ENCODE data around the gene INCA1.
A peak's percentile ranks its signal among the peaks of the same experiment; 100 is the strongest.

The INCA1 gene

GRCh38 chr17:4950075-4950745 is 47.1 kb downstream of the INCA1 start:
- FAIRE-seq (no peak), DNase-seq (ENCODE audit: insufficient read length, low spot score) (peak; percentile 65)

- DNase-seq (ENCODE audit: insufficient read length, low spot score) = no peak
- peak; percentile 87 for FAIRE-seq
These were observed 47.8 kb downstream of the INCA1 start for GRCh38 chr17:4949321-4950074.

- FAIRE-seq = peak; percentile 88
- DNase-seq (ENCODE audit: insufficient read length, low spot score) = peak; percentile 93
These were observed 48.4 kb downstream of the INCA1 start for GRCh38 chr17:4948931-4949320.

- FAIRE-seq (peak; percentile 86), DNase-seq (ENCODE audit: insufficient read length, low spot score) (peak; percentile 88)
These were observed 49.0 kb downstream of the INCA1 start, which contains the start of gene PFN1 for GRCh38 chr17:4948166-4948930. PFN1 (minus strand) TSS chr17:4948530; CDS start chr17:4948394, 136 bp downstream.

- DNase-seq (ENCODE audit: insufficient read length, low spot score) (no peak), FAIRE-seq (peak; percentile 58)
These were observed 49.7 kb downstream of the INCA1 start for GRCh38 chr17:4947411-4948165.

GRCh38 chr17:4947010-4947410 is 50.3 kb downstream of the INCA1 start:
- DNase-seq (ENCODE audit: insufficient read length, low spot score) (no peak), FAIRE-seq (no peak)

- FAIRE-seq (no peak), DNase-seq (ENCODE audit: insufficient read length, low spot score) (no peak)
These were observed 50.9 kb downstream of the INCA1 start for GRCh38 chr17:4946312-4946976.

GRCh38 chr17:4945944-4946280 is 51.4 kb downstream of the INCA1 start:
- DNase-seq (ENCODE audit: insufficient read length, low spot score) (no peak), FAIRE-seq (no peak)

- DNase-seq (ENCODE audit: insufficient read length, low spot score) (peak; percentile 87), FAIRE-seq (peak; percentile 97)
These were observed 52.0 kb downstream of the INCA1 start for GRCh38 chr17:4945176-4945943.

GRCh38 chr17:4944554-4945175 is 52.7 kb downstream of the INCA1 start:
- DNase-seq (ENCODE audit: insufficient read length, low spot score) (no peak), FAIRE-seq (no peak)

- no peak for FAIRE-seq
- no peak for DNase-seq (ENCODE audit: insufficient read length, low spot score)
These were observed 53.2 kb downstream of the INCA1 start for GRCh38 chr17:4944163-4944553.

- FAIRE-seq = no peak
These were observed 54.4 kb downstream of the INCA1 start for GRCh38 chr17:4942760-4943508.

GRCh38 chr17:4941319-4941610 is 56.1 kb downstream of the INCA1 start:
- DNase-seq (ENCODE audit: insufficient read length, low spot score) (no peak), FAIRE-seq (no peak)

More at GRCh38 chr17:4942760-4943508, 54.4 kb downstream of the INCA1 start:
- DNase-seq (ENCODE audit: insufficient read length, low spot score) = no peak

GRCh38 chr17:4940555-4941318 is 56.6 kb downstream of the INCA1 start:
- DNase-seq (ENCODE audit: insufficient read length, low spot score) = peak; percentile 90
- no peak for FAIRE-seq

- FAIRE-seq (peak; percentile 95), DNase-seq (ENCODE audit: insufficient read length, low spot score) (peak; percentile 98)
These were observed 57.3 kb downstream of the INCA1 start, which contains the start of the genes RNF167 and SLC25A11 for GRCh38 chr17:4939796-4940554. RNF167 (plus strand) TSS chr17:4940268; CDS start chr17:4940910, 642 bp downstream. SLC25A11 (minus strand) TSS chr17:4940046; CDS start chr17:4939910, 136 bp downstream.

- no peak for DNase-seq (ENCODE audit: insufficient read length, low spot score)
- no peak for FAIRE-seq
These were observed 57.9 kb downstream of the INCA1 start for GRCh38 chr17:4939546-4939795.
